ENCODE measurements around the gene NSMCE1.

NSMCE1 gene

DNA sequence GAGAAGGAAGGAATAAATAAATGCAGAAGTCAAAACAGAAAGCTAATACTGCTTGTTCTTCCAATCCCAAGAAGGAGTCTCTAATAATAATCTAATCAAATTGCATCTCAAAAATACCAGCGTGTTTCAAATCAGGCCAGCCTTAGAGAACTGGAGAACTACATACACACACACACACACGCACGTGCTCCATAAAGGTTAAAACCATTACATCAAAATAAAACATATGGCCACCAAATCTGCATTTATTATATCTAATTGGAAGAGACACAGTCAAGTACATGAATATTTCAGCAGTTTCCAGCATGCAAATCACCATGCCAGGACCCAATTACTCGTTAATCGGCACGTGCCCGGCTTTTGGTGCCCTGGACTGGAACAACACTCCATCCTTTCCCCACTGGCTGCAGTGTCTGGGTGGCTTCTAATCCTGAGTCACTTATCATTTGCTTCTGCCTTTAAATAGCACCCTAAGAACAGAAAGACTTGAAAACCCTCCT lies 85.6 kb downstream of the NSMCE1 start:
- no peak overlapping the region for H3K4me3 ChIP-seq (ENCODE audit: low read depth, low read length, poor library complexity, severe bottlenecking)
- peaks cover 12% of the 10 kb centered on the region for H3K4me1 ChIP-seq (ENCODE audit: insufficient read depth, low read length, severe bottlenecking)
- no peaks in the 10 kb centered on the region for H3K9me3 ChIP-seq (ENCODE audit: low read length)
- no peak overlapping the region for H3K9ac ChIP-seq (ENCODE audit: low read length)
- H3K27ac ChIP-seq (ENCODE audit: low read depth, low read length, poor library complexity, severe bottlenecking): no peak overlapping the region
- H3K79me2 ChIP-seq (ENCODE audit: insufficient read depth, low read length): no peaks in the 10 kb centered on the region
- no peaks in the 10 kb centered on the region for H4K20me1 ChIP-seq (ENCODE audit: insufficient read depth, low read length)
- TF ChIP-seq EZH2 (IDR thresholded peaks at IDR 0.05; ENCODE audit: borderline replicate concordance, low read length): no peak
- TF ChIP-seq, protein P1, sequence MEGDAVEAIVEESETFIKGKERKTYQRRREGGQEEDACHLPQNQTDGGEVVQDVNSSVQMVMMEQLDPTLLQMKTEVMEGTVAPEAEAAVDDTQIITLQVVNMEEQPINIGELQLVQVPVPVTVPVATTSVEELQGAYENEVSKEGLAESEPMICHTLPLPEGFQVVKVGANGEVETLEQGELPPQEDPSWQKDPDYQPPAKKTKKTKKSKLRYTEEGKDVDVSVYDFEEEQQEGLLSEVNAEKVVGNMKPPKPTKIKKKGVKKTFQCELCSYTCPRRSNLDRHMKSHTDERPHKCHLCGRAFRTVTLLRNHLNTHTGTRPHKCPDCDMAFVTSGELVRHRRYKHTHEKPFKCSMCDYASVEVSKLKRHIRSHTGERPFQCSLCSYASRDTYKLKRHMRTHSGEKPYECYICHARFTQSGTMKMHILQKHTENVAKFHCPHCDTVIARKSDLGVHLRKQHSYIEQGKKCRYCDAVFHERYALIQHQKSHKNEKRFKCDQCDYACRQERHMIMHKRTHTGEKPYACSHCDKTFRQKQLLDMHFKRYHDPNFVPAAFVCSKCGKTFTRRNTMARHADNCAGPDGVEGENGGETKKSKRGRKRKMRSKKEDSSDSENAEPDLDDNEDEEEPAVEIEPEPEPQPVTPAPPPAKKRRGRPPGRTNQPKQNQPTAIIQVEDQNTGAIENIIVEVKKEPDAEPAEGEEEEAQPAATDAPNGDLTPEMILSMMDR (IDR thresholded peaks at IDR 0.05; ENCODE audit: low read length): no peak
- H3K27me3 ChIP-seq (ENCODE audit: insufficient read depth, low read length): no peaks in the 10 kb centered on the region
- H3F3A ChIP-seq (ENCODE audit: insufficient read depth, low read length): no peaks in the 10 kb centered on the region
- no peak overlapping the region for H2AFZ ChIP-seq (ENCODE audit: low read length)
- no peaks in the 10 kb centered on the region for H3K36me3 ChIP-seq (ENCODE audit: insufficient read depth, low read length)
- no peaks in the 10 kb centered on the region for H3K9me2 ChIP-seq (ENCODE audit: low read depth, low read length)
- no peak overlapping the region for H3K4me2 ChIP-seq (ENCODE audit: low read length)

DNA sequence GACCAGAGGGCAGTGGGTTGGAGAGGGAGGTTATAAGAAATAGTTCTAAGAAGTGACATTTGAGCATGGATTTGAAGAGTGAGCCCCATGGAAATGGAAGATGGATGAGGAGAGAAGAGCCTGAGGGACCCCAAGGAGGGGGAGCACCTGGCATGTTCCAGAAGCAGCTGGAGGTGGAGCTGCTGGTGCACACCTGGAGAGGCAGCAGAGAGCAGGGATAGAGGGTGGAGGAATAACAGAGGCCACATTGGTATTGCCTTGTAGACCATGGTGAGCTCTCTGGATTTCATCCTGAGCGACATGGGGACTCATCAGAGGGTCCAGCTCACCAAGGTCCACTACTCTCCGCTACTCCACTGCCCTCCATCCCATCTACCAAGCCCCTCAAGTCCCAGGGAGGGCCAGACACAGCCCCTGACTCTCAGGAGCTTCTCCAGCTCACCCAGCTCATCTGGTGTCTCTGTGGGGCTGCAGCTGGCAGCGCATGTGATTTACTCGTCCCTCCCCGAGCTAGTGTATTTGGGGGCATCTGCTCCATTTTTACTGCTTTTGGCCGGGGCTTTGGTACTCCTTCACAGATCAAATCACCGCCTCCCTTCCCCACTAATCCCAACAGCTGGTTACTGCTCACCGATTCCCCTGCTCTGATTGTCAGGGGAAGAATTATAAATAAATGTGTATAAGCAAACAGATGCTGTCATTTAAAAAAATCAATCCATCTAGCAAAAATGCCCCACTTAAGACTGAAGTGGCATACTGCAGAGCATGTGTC lies 87.4 kb downstream of the NSMCE1 start:
- Histone ChIP-seq H3F3A (ENCODE audit: insufficient read depth, low read length) (no peaks in the 10 kb centered on the region), H3K36me3 (ENCODE audit: insufficient read depth, low read length) (no peaks in the 10 kb centered on the region), H3K9me3 (ENCODE audit: low read length) (no peaks in the 10 kb centered on the region), H2AFZ (ENCODE audit: low read length) (no peak overlapping the region), H3K27ac (ENCODE audit: low read depth, low read length, poor library complexity, severe bottlenecking) (no peak overlapping the region), H3K79me2 (ENCODE audit: insufficient read depth, low read length) (no peaks in the 10 kb centered on the region), H3K4me1 (ENCODE audit: insufficient read depth, low read length, severe bottlenecking) (peaks cover 12% of the 10 kb centered on the region), H3K4me3 (ENCODE audit: low read depth, low read length, poor library complexity, severe bottlenecking) (no peak overlapping the region), H4K20me1 (ENCODE audit: insufficient read depth, low read length) (no peaks in the 10 kb centered on the region), H3K4me2 (ENCODE audit: low read length) (no peak overlapping the region), H3K9ac (ENCODE audit: low read length) (no peak overlapping the region), H3K9me2 (ENCODE audit: low read depth, low read length) (no peaks in the 10 kb centered on the region), H3K27me3 (ENCODE audit: insufficient read depth, low read length) (no peaks in the 10 kb centered on the region)
- TF ChIP-seq EZH2 (IDR thresholded peaks at IDR 0.05; ENCODE audit: borderline replicate concordance, low read length): no peak
- TF ChIP-seq, protein P1 (IDR thresholded peaks at IDR 0.05; ENCODE audit: low read length): peak; percentile 25; the same call in 1 of the 2 replicates

GRCh38 chr16:27179500-27180072 lies 89.0 kb downstream of the NSMCE1 start:
- no peaks in the 10 kb centered on the region for H3F3A ChIP-seq (ENCODE audit: insufficient read depth, low read length)
- H3K27me3 ChIP-seq (ENCODE audit: insufficient read depth, low read length): no peaks in the 10 kb centered on the region
- H3K4me3 ChIP-seq (ENCODE audit: low read depth, low read length, poor library complexity, severe bottlenecking): no peak overlapping the region
- no peaks in the 10 kb centered on the region for H3K36me3 ChIP-seq (ENCODE audit: insufficient read depth, low read length)
- H2AFZ ChIP-seq (ENCODE audit: low read length): no peak overlapping the region
- H3K9ac ChIP-seq (ENCODE audit: low read length): no peak overlapping the region
- TF ChIP-seq, protein P1 (IDR thresholded peaks at IDR 0.05; ENCODE audit: low read length): peak; percentile 94
- no peak for TF ChIP-seq EZH2 (IDR thresholded peaks at IDR 0.05; ENCODE audit: borderline replicate concordance, low read length)
- no peaks in the 10 kb centered on the region for H4K20me1 ChIP-seq (ENCODE audit: insufficient read depth, low read length)
- no peaks in the 10 kb centered on the region for H3K79me2 ChIP-seq (ENCODE audit: insufficient read depth, low read length)
- H3K4me1 ChIP-seq (ENCODE audit: insufficient read depth, low read length, severe bottlenecking): peaks cover 12% of the 10 kb centered on the region
- no peaks in the 10 kb centered on the region for H3K9me2 ChIP-seq (ENCODE audit: low read depth, low read length)
- H3K27ac ChIP-seq (ENCODE audit: low read depth, low read length, poor library complexity, severe bottlenecking): no peak overlapping the region
- no peak overlapping the region for H3K4me2 ChIP-seq (ENCODE audit: low read length)
- H3K9me3 ChIP-seq (ENCODE audit: low read length): no peaks in the 10 kb centered on the region

Measured in OCI-LY1 (cell line).